ENCODE data around the gene PRPF19. TPM values are rescaled to one million over a fixed set of nuclear protein-coding genes. Genes with fewer than 3 reads are reported as not detected.

PRPF19 gene
- polyA plus RNA-seq, 1 donor (not counting 4 experiments of a cell fraction or from before 2014, with no cell fraction given): 35.4 TPM

- Histone ChIP-seq H3K9me3 (ENCODE audit: control insufficient read depth, low read depth, low read length) (no peaks in the 10 kb centered on the region), H3K27me3 (ENCODE audit: control insufficient read depth, extremely low read depth, insufficient read depth, low read length) (no peaks in the 10 kb centered on the region), H2AFZ (ENCODE audit: control insufficient read depth, low read length) (no peak overlapping the region), H3K4me3 (ENCODE audit: control insufficient read depth in 2 of 3, extremely low read depth in 1 of 3, insufficient read depth in 2 of 3, low read depth in 1 of 3, low read length in 3 of 3) (no peak overlapping the region), H3K79me2 (ENCODE audit: control insufficient read depth, insufficient read depth, low read length) (no peaks in the 10 kb centered on the region), H3K27ac (ENCODE audit: control insufficient read depth, insufficient read depth, low read length) (no peak overlapping the region), H3K9me1 (ENCODE audit: control insufficient read depth, extremely low read depth, insufficient read depth, low read length) (no peaks in the 10 kb centered on the region), H3K4me2 (ENCODE audit: control insufficient read depth, extremely low read depth, insufficient read depth, low read depth, low read length) (no peak overlapping the region), H4K20me1 (ENCODE audit: control insufficient read depth, extremely low read depth, insufficient read depth, low read length) (no peaks in the 10 kb centered on the region), H3K4me1 (ENCODE audit: control insufficient read depth, extremely low read depth, insufficient read depth, low read length) (peaks cover 18% of the 10 kb centered on the region), H3K9ac (ENCODE audit: control insufficient read depth, extremely low read depth, insufficient read depth, low read length) (no peak overlapping the region), H3K36me3 (ENCODE audit: control insufficient read depth in 2 of 2, extremely low read depth in 1 of 2, insufficient read depth in 2 of 2, low read length in 2 of 2) (peaks cover 12 to 35% of the 10 kb centered on the region in 2 experiments)
- FAIRE-seq: no peak
- DNase-seq (ENCODE audit: low read depth, low spot score): no peak
- dilution Hi-C loops (cut with MboI; ENCODE audit: extremely low pct_ligation_motif_present, low sequenced_read_pairs): no loop called here
- TF ChIP-seq EZH2 (IDR thresholded peaks at IDR 0.05; ENCODE audit: low read length): no peak
- TF ChIP-seq CTCF (optimal IDR thresholded peaks at IDR 0.05 in 1 of 3, IDR thresholded peaks at IDR 0.05 in 1 of 3, conservative IDR thresholded peaks at IDR 0.05 in 1 of 3; ENCODE audit: extremely low read depth in 1 of 3, insufficient read depth in 2 of 3, low read length in 3 of 3): no peak
Observed at GRCh38 chr11:60927600-60927999, 21.2 kb upstream of the PRPF19 start.

DNA sequence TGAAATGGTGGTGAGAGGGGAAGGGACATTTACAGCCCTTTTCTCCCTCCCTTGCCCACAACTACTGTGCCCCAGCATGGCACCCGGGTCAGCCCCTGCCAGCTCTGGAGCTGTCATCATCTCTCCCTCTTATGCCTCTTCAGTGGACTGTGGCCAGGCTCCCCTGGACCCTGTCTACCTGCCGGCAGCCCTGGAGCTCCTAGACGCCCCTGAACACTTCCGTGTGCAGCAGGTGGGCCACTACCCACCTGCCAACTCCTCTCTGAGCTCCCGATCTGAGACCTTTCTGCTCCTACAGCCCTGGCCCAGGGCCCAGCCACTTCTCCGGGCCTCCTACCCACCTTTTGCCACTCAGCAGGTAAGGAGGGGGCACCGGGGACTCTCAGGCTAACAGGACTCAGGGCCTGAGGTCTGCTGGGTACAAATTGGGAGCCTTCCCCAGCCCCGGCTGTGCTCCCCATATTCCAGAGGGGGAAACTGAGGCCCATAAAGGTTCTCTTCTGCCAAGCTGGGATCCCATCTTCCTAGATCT, 20.7 kb upstream of the PRPF19 start:
- TF ChIP-seq CTCF (optimal IDR thresholded peaks at IDR 0.05 in 1 of 3, IDR thresholded peaks at IDR 0.05 in 1 of 3, conservative IDR thresholded peaks at IDR 0.05 in 1 of 3; ENCODE audit: extremely low read depth in 1 of 3, insufficient read depth in 2 of 3, low read length in 3 of 3): no peak
- no peaks in the 10 kb centered on the region for H3K9me3 ChIP-seq (ENCODE audit: control insufficient read depth, low read depth, low read length)
- peaks cover 18% of the 10 kb centered on the region for H3K4me1 ChIP-seq (ENCODE audit: control insufficient read depth, extremely low read depth, insufficient read depth, low read length)
- H3K9ac ChIP-seq (ENCODE audit: control insufficient read depth, extremely low read depth, insufficient read depth, low read length): no peak overlapping the region
- DNase-seq (ENCODE audit: low read depth, low spot score): no peak
- dilution Hi-C loops (cut with MboI; ENCODE audit: extremely low pct_ligation_motif_present, low sequenced_read_pairs): no loop called here
- H3K79me2 ChIP-seq (ENCODE audit: control insufficient read depth, insufficient read depth, low read length): no peaks in the 10 kb centered on the region
- no peak overlapping the region for H2AFZ ChIP-seq (ENCODE audit: control insufficient read depth, low read length)
- H3K4me2 ChIP-seq (ENCODE audit: control insufficient read depth, extremely low read depth, insufficient read depth, low read depth, low read length): no peak overlapping the region
- H3K36me3 ChIP-seq (ENCODE audit: control insufficient read depth in 2 of 2, extremely low read depth in 1 of 2, insufficient read depth in 2 of 2, low read length in 2 of 2): peaks cover 16 to 35% of the 10 kb centered on the region in 2 experiments
- no peak overlapping the region for H3K27ac ChIP-seq (ENCODE audit: control insufficient read depth, insufficient read depth, low read length)
- H3K4me3 ChIP-seq (ENCODE audit: control insufficient read depth in 2 of 3, extremely low read depth in 1 of 3, insufficient read depth in 2 of 3, low read depth in 1 of 3, low read length in 3 of 3): no peak overlapping the region
- no peak for FAIRE-seq
- no peaks in the 10 kb centered on the region for H3K27me3 ChIP-seq (ENCODE audit: control insufficient read depth, extremely low read depth, insufficient read depth, low read length)
- no peaks in the 10 kb centered on the region for H4K20me1 ChIP-seq (ENCODE audit: control insufficient read depth, extremely low read depth, insufficient read depth, low read length)
- no peaks in the 10 kb centered on the region for H3K9me1 ChIP-seq (ENCODE audit: control insufficient read depth, extremely low read depth, insufficient read depth, low read length)
